ENCODE data around the gene STRA6. TPM values are rescaled to one million over a fixed set of nuclear protein-coding genes. Genes with fewer than 3 reads are reported as not detected.
A peak's percentile ranks its signal among the peaks of the same experiment; 100 is the strongest.

The STRA6 gene
- total RNA-seq, 1 experiment from 2014 or later, result 3.5 TPM

- DNase-seq (ENCODE audit: low read depth), result no peak
These were observed 5.9 kb upstream of the STRA6 start for GRCh38 chr15:74208496-74208895.

- DNase-seq (ENCODE audit: low read depth), result no peak
These were observed 5.3 kb upstream of the STRA6 start for GRCh38 chr15:74207652-74208440.

GRCh38 chr15:74206801-74207281 lies 4.3 kb upstream of the STRA6 start:
- peak; percentile 93 for DNase-seq (ENCODE audit: low read depth)

GRCh38 chr15:74205582-74205947 lies 3.0 kb upstream of the STRA6 start:
- DNase-seq (ENCODE audit: low read depth), result no peak

GRCh38 chr15:74203914-74204431 lies 1.4 kb upstream of the STRA6 start:
- DNase-seq (ENCODE audit: low read depth), result peak; percentile 92

- DNase-seq (ENCODE audit: low read depth), result peak; percentile 78
These were observed 722 bp downstream of the STRA6 start for GRCh38 chr15:74201710-74202420.

GRCh38 chr15:74200871-74201419 lies 1.6 kb downstream of the STRA6 start:
- DNase-seq (ENCODE audit: low read depth), result peak; percentile 89

GRCh38 chr15:74200412-74200815 lies 2.2 kb downstream of the STRA6 start:
- peak; percentile 97 for DNase-seq (ENCODE audit: low read depth)

GRCh38 chr15:74199297-74199652 lies 3.3 kb downstream of the STRA6 start:
- no peak for DNase-seq (ENCODE audit: low read depth)

- DNase-seq (ENCODE audit: low read depth), result no peak
These were observed 5.2 kb downstream of the STRA6 start for GRCh38 chr15:74197176-74197965.

- peak; percentile 98 for DNase-seq (ENCODE audit: low read depth)
These were observed 6.4 kb downstream of the STRA6 start for GRCh38 chr15:74196175-74196574.

GRCh38 chr15:74194572-74195559 lies 7.7 kb downstream of the STRA6 start:
- no peak for DNase-seq (ENCODE audit: low read depth)

- DNase-seq (ENCODE audit: low read depth), result no peak
These were observed 8.7 kb downstream of the STRA6 start for GRCh38 chr15:74193905-74194304.

- peak; percentile 98 for DNase-seq (ENCODE audit: low read depth)
These were observed 9.3 kb downstream of the STRA6 start for GRCh38 chr15:74193299-74193718.

GRCh38 chr15:74192751-74193150 lies 9.8 kb downstream of the STRA6 start:
- no peak for DNase-seq (ENCODE audit: low read depth)

GRCh38 chr15:74191798-74192197 lies 10.8 kb downstream of the STRA6 start:
- peak; percentile 46 for DNase-seq (ENCODE audit: low read depth)

GRCh38 chr15:74188216-74188615 lies 14.4 kb downstream of the STRA6 start:
- no peak for DNase-seq (ENCODE audit: low read depth)

GRCh38 chr15:74185710-74186348 lies 16.8 kb downstream of the STRA6 start:
- DNase-seq (ENCODE audit: low read depth), result no peak

- DNase-seq (ENCODE audit: low read depth), result no peak
These were observed 17.9 kb downstream of the STRA6 start for GRCh38 chr15:74184582-74185091.

GRCh38 chr15:74182131-74182530 lies 20.5 kb downstream of the STRA6 start:
- DNase-seq (ENCODE audit: low read depth), result no peak
